ENCODE data around the gene KCNH5.

DNA sequence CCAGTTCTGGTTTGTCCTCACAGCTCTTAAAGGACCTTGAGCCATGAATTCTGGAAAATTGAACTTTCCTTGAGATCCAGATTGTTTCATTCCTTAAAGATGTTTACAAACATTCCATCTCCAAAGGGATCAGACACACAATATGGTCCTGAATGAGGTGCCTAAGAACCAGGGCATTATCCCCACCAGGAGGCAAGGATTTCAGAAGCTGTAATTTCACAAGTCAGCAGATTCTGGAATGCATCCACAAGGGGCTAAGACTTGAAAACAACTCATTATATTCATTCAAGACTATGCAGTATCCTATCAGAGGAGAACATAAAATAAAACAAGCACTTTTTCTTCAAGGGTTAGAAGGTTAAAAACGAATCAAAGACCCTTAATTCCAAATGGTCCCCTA, 15.1 kb downstream of the KCNH5 start:
- no peak for TF ChIP-seq POLR2A (IDR thresholded peaks at IDR 0.05)
- TF ChIP-seq POLR2AphosphoS5 (IDR thresholded peaks at IDR 0.05), result no peak
- TF ChIP-seq, protein P1, sequence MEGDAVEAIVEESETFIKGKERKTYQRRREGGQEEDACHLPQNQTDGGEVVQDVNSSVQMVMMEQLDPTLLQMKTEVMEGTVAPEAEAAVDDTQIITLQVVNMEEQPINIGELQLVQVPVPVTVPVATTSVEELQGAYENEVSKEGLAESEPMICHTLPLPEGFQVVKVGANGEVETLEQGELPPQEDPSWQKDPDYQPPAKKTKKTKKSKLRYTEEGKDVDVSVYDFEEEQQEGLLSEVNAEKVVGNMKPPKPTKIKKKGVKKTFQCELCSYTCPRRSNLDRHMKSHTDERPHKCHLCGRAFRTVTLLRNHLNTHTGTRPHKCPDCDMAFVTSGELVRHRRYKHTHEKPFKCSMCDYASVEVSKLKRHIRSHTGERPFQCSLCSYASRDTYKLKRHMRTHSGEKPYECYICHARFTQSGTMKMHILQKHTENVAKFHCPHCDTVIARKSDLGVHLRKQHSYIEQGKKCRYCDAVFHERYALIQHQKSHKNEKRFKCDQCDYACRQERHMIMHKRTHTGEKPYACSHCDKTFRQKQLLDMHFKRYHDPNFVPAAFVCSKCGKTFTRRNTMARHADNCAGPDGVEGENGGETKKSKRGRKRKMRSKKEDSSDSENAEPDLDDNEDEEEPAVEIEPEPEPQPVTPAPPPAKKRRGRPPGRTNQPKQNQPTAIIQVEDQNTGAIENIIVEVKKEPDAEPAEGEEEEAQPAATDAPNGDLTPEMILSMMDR (IDR thresholded peaks at IDR 0.05), result no peak
- TF ChIP-seq EP300 (IDR thresholded peaks at IDR 0.05; ENCODE audit: low read depth), result no peak
